ENCODE measurements around the gene MERTK.

- TF ChIP-seq POLR2A (IDR thresholded peaks at IDR 0.05) (no peak), CTCF (IDR thresholded peaks at IDR 0.05) (no peak)
Observed at GRCh38 chr2:111919794-111920608, 21.6 kb downstream of the MERTK start.

Measured in right lobe of liver (tissue), 4 donors.